A549 (cell line): ENCODE results near the gene ZNF571. TPM values are rescaled to one million over a fixed set of nuclear protein-coding genes. Genes with fewer than 3 reads are reported as not detected.

Experiments
- ATAC-seq, 2 experiments: fragments of 200-7000 bp in 1 of 2; fragments of >200 bp in 1 of 2; cut with Nextera tagmentation in 1 of 2; cut with Tn5 transposase in 1 of 2; 3 replicates each; pipeline versions ENCODE4 v1.8.0 to v1.9.1; 2018 to 2020; ENCODE audit warnings: mild to moderate bottlenecking in 1 of 2, moderate library complexity in 1 of 2
- CTCF ChIA-PET: fragments of 300-600 bp; sonication (Branson Sonifier 250); formaldehyde crosslinking; extraction: SDS; loops from one replicate; lab custom pipeline; 2021; ENCODE audit warnings: antibody characterized with exemption, inconsistent platforms; lab: Yijun Ruan, JAX
- POLR2A ChIA-PET: fragments of 350-600 bp; formaldehyde crosslinking; extraction: SDS; loops from one replicate; lab custom pipeline; 2021; ENCODE audit warnings: antibody characterized with exemption, inconsistent platforms; lab: Yijun Ruan, JAX
- DNase-seq, 2 experiments: peaks; one replicate each; pipeline versions ENCODE4 v3.0.0 to v3.0.0-alpha.2; 2011 to 2016; ENCODE audit warnings: low read depth in 1 of 2, low spot score in 1 of 2
- FAIRE-seq: peaks from 2 replicates; lab custom pipeline; 2011; peaks lifted over from hg19 to GRCh38; lab: Jason Lieb, UNC
- H3K27ac ChIP-seq, 2 experiments: fragments of >200 bp; sonication (Bioruptor Twin); formaldehyde crosslinking; 3 replicates each; pipeline ENCODE4 v1.5.1; 2016 to 2017
- H3K4me1 ChIP-seq: fragments of >200 bp; sonication (Bioruptor Twin); formaldehyde crosslinking; 3 replicates; pipeline ENCODE4 v1.6.1; 2016
- H3K4me2 ChIP-seq: fragments of >200 bp; sonication (Bioruptor Twin); formaldehyde crosslinking; 3 replicates; pipeline ENCODE4 v1.6.1; 2016
- H3K4me3 ChIP-seq: fragments of >200 bp; sonication (Bioruptor Twin); formaldehyde crosslinking; 3 replicates; pipeline ENCODE4 v1.5.1; 2016
- H3K9me3 ChIP-seq: fragments of >200 bp; sonication (Bioruptor Twin); formaldehyde crosslinking; 3 replicates; pipeline ENCODE4 v1.6.1; 2016
- ATOH8 ChIP-seq: fragments of 250-450 bp; sonication (Bioruptor Pico); IDR thresholded peaks from 2 replicates; pipeline ENCODE4 v1.5.0; 2020; ENCODE audit warnings: low read depth, mild to moderate bottlenecking, moderate library complexity
- CBX2 ChIP-seq: fragments of 200-600 bp; sonication (generic); IDR thresholded peaks from 2 replicates; pipeline ENCODE4 v1.6.1; 2016; ENCODE audit warnings: low read depth, mild to moderate bottlenecking, borderline replicate concordance
- CBX8 ChIP-seq: fragments of 200-600 bp; sonication (generic); IDR thresholded peaks from 2 replicates; pipeline ENCODE4 v1.6.1; 2016
- CTCF ChIP-seq: fragments of >200 bp; sonication (Bioruptor Twin); formaldehyde crosslinking; IDR thresholded peaks from 3 replicates; pipeline ENCODE4 v1.5.1; 2016
- ESRRA ChIP-seq: fragments of 150-350 bp; IDR thresholded peaks from 2 replicates; pipeline ENCODE4 v1.6.1; 2014; ENCODE audit warnings: mild to moderate bottlenecking, low read length, borderline replicate concordance
- FOSB ChIP-seq: fragments of 250-450 bp; sonication (Bioruptor Pico); IDR thresholded peaks from 2 replicates; pipeline ENCODE4 v1.5.0; 2020; ENCODE audit warnings: mild to moderate bottlenecking, moderate library complexity
- FOXS1 ChIP-seq: fragments of 250-450 bp; sonication (Bioruptor Pico); IDR thresholded peaks from 2 replicates; pipeline ENCODE4 v1.5.0; 2020; ENCODE audit warnings: mild to moderate bottlenecking, moderate library complexity
- GATA3 ChIP-seq: IDR thresholded peaks from 2 replicates; pipeline ENCODE4 v1.6.1; 2012; ENCODE audit warnings: borderline replicate concordance
- HES2 ChIP-seq: fragments of >200 bp; sonication (Bioruptor Twin); formaldehyde crosslinking; IDR thresholded peaks from 2 replicates; pipeline ENCODE4 v1.6.1; 2016
- MAZ ChIP-seq: fragments of 150-350 bp; IDR thresholded peaks from 2 replicates; pipeline ENCODE4 v1.6.1; 2014; ENCODE audit warnings: antibody characterized with exemption, low read depth, low read length, borderline replicate concordance
- POLR2A ChIP-seq: IDR thresholded peaks from 2 replicates; pipeline ENCODE4 v1.6.1; 2012; ENCODE audit warnings: mild to moderate bottlenecking, low read length
- RARB ChIP-seq: fragments of 250-450 bp; sonication (Bioruptor Pico); IDR thresholded peaks from 2 replicates; pipeline ENCODE4 v1.8.0; 2021; ENCODE audit warnings: mild to moderate bottlenecking, moderate library complexity
- RCOR1 ChIP-seq: fragments of 150-350 bp; IDR thresholded peaks from 2 replicates; pipeline ENCODE4 v1.6.1; 2014; ENCODE audit warnings: antibody characterized with exemption, low read length, low read depth
- REST ChIP-seq: fragments of 200-600 bp; sonication (generic); IDR thresholded peaks from 2 replicates; pipeline ENCODE4 v1.6.1; 2016; ENCODE audit warnings: antibody characterized with exemption, mild to moderate bottlenecking, moderate library complexity
- RFX5 ChIP-seq: fragments of 450-650 bp; IDR thresholded peaks from 2 replicates; pipeline ENCODE4 v1.7.1; 2014; ENCODE audit warnings: antibody characterized with exemption, mild to moderate bottlenecking, moderate library complexity
- TFCP2L1 ChIP-seq: fragments of 250-450 bp; sonication (Bioruptor Pico); IDR thresholded peaks from 2 replicates; pipeline ENCODE4 v1.5.0; 2021; ENCODE audit warnings: mild to moderate bottlenecking
- TP53 ChIP-seq: fragments of 250-450 bp; sonication (Bioruptor Pico); IDR thresholded peaks from 2 replicates; pipeline ENCODE4 v1.5.0; 2021; ENCODE audit warnings: mild to moderate bottlenecking, moderate library complexity
- ZNF302 ChIP-seq: fragments of 250-450 bp; sonication (Bioruptor Pico); IDR thresholded peaks from 2 replicates; pipeline ENCODE4 v1.9.0; 2021; ENCODE audit warnings: inconsistent platforms, mild to moderate bottlenecking, moderate library complexity
- WGBS: methylation state at CpG from one replicate; pipeline ENCODE4 v1.1.6; 2017; ENCODE audit errors: missing lambda C conversion rate; 5-methylcytosine and 5-hydroxymethylcytosine counted together
- polyA plus RNA-seq, 4 experiments: library from polyadenylated mRNA; depleted of rRNA in 3 of 4; stranded (reverse); fragments of >200 nt; fragmentation: RNase III in 1 of 4; extraction: RNeasy Plus Mini Kit Qiagen cat#74134 plus additional on column Dnase treatment in 1 of 4; gene quantifications; 2 replicates in 3 of 4; 3 replicates in 1 of 4; pipeline ENCODE4 v1.2.3, GENCODE V29; 2011 to 2017

Gene ZNF571
- polyA plus RNA-seq, 2 of the 4 experiments (the other 2 are of a cell fraction): 1.4 to 2.5 TPM

GRCh38 chr19:37565370-37565669 is 29.3 kb downstream of the ZNF571 start:
- Histone ChIP-seq H3K9me3 (peaks cover 100% of the 10 kb centered on the region), H3K4me2 (no peak overlapping the region), H3K4me1 (no peaks in the 10 kb centered on the region), H3K4me3 (no peak overlapping the region), H3K27ac (no peak overlapping the region)
- CTCF ChIA-PET: no interaction called here
- ATAC-seq (no peak), FAIRE-seq (peak; percentile 90), DNase-seq (no peak)
- POLR2A ChIA-PET: no interaction called here
- TF ChIP-seq ESRRA (no peak), CBX8 (no peak), HES2 (no peak), MAZ (no peak), TP53 (CRISPR knock-in tag) (no peak), RARB (CRISPR knock-in tag) (no peak), POLR2A (no peak), FOSB (CRISPR knock-in tag) (no peak), CBX2 (no peak), FOXS1 (CRISPR knock-in tag) (no peak), ATOH8 (no peak), RFX5 (no peak), TFCP2L1 (CRISPR knock-in tag) (no peak)

GRCh38 chr19:37564624-37565369 is 29.8 kb downstream of the ZNF571 start:
- DNase-seq: no peak

More at GRCh38 chr19:37564624-37565369, 29.8 kb downstream of the ZNF571 start:
- peak; percentile 93 for FAIRE-seq
- no peak overlapping the region for H3K4me3 ChIP-seq
- peaks cover 100% of the 10 kb centered on the region for H3K9me3 ChIP-seq
- ChIA-PET POLR2A (no interaction called here), CTCF (no interaction called here)
- H3K4me2 ChIP-seq: no peak overlapping the region
- no peak for ATAC-seq
- no peak for TF ChIP-seq ZNF302 (CRISPR knock-in tag)
- TF ChIP-seq REST: no peak
- no peak for TF ChIP-seq RCOR1
- TF ChIP-seq FOXS1 (CRISPR knock-in tag): no peak
- TF ChIP-seq CTCF: no peak
- peak; percentile 60; the same call in 1 of the 2 replicates for TF ChIP-seq GATA3
- no peaks in the 10 kb centered on the region for H3K4me1 ChIP-seq
- H3K27ac ChIP-seq: no peak overlapping the region
- 18% methylated on average over 7 of the region's 7 CpGs for WGBS
